NCI-H774 (cell line): ENCODE measurements around the gene FZR1.
"Not testable (repeated sequence)": the region's sequence is repeated elsewhere in the genome, so short reads cannot be mapped to it uniquely, and the experiment has no call there.

ENCODE experiments used
- DNase-seq: peaks from one replicate; lab custom pipeline; 2025; lab: John Stamatoyannopoulos, UW

The FZR1 gene

DNA sequence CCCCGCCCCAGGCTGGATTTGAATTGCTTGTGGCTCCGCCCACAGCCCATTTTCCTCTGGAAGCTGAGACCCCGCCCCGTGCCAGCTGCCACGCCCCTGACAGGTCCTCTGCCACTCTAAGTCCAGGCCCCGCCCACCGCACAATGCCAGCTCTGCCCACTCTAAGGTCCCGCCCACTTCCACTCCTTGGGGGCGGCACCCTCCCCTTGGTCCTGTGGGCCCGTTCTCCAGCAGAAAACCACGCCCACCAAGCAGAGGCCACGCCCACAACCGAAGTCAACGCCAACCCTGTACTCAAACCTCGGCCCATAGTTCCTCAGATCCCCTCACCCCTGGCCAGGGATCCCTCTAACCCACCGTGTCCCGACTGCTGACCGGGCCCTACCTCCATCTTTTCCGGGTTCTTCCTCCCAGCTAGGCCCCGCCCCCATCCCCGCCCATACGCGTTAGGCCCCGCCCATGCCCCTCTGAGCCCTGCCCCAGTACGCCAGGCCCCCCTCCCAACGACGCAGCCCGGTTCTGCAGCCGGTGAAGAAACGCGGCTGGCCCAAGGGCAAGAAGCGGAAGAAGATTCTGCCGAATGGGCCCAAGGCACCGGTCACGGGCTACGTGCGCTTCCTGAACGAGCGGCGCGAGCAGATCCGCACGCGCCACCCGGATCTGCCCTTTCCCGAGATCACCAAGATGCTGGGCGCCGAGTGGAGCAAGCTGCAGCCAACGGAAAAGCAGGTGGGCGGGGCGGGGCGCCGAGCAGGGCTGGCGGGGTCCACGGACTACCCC lies 67.9 kb downstream of the FZR1 start:
- DNase-seq: peak; percentile 91

DNA sequence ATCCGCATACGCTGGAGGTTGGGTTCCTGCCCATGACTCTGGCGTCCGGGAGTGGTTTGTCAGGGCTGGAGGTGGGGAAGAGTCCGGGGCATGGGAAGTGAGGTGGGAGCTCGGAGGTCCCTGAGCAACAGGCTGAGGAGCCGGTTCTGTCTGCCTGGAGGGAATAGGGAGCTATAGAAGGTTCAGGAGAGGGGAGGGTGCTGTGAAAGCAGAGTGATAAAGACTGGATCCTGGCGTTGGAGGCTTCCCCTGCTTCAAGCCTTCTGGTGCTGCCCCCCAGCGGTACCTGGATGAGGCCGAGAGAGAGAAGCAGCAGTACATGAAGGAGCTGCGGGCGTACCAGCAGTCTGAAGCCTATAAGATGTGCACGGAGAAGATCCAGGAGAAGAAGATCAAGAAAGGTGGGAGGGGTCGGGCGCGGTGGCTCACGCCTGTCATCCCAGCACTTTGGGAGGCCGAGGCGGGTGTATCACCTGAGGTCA lies 69.2 kb downstream of the FZR1 start:
- no peak for DNase-seq

DNA sequence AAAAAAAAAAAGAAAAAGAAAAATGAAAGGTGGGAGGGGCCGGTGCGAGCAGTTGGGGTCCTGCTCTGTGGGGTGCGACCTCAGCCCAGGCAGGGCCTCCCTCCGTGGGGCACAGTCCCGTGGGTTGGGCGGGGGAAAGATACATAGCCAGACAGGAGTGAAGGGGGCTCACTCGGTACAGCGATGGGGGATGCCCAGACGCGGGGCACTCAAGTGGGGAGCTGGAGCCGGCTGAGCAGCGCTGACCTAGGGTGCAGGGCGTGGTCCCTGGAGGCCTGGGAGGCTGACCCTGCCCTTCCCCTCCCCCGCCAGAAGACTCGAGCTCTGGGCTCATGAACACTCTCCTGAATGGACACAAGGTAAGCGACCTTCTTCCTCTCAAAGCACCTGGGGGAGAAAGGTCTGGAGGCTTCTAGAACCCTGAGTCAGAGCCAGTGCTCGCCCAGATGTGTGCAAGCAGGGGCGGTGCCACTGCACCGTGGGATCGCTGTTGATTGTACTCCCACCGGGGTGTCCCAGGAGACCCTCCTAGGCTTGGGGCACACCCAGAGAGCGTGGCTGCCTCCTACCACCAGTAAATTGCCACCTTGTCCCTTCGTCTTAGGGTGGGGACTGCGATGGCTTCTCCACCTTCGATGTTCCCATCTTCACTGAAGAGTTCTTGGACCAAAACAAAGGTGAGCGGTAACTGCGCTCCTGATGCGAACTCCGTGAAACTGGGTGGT lies 70.0 kb downstream of the FZR1 start:
- no peak for DNase-seq

DNA sequence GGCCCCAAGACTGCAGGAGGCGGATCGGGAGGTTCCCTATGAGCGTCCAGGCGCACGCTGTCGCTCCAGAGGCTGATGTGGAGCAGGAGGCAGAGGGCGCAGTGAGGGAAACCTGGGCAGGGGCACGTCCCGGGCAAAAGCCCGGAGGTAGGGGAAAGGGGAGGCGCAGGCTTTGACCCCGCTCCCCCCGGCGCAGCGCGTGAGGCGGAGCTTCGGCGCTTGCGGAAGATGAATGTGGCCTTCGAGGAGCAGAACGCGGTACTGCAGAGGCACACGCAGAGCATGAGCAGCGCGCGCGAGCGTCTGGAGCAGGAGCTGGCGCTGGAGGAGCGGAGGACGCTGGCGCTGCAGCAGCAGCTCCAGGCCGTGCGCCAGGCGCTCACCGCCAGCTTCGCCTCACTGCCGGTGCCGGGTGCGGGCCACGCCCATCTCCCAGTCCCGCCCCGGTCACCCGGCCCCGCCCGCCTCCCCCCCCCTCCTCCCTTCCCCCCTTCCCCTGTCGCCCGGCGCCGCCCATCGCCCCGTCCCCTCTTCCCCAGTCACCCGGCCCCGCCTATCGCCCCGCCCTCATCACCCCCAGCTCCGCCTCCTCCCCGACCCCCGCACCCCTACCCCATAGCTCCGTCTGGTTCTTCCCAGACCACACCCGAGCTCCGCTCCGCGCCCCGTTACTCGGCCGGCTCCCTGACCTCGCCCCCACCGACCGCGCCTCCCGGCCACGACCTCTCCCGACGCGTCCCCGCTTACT lies 70.8 kb downstream of the FZR1 start:
- no peak for DNase-seq

DNA sequence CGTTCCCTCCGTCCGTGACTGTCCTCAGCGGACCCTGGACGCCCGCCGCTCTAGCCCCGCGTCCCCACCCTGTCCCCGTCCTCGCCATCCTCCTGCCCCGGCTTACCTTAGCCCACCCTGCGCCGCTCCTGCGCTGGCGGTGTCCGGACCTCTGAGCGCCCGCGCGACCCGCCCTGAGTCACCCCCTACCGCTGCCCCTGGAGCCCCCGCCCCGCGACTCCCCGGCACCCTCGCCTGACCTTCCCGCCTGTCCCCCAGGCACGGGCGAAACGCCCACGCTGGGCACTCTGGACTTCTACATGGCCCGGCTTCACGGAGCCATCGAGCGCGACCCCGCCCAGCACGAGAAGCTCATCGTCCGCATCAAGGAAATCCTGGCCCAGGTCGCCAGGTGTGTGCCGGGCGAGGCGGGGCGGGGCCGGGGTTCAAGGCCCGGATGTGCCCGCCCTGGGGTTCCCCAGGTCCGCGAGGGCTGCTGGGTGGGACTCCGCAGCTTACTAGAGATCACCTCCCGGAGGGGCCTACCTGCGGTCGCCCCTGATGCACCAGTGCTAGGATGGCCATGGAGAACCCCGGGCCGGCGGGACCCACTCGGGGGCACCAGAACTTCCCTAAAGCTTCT lies 71.7 kb downstream of the FZR1 start:
- DNase-seq: no peak

DNA sequence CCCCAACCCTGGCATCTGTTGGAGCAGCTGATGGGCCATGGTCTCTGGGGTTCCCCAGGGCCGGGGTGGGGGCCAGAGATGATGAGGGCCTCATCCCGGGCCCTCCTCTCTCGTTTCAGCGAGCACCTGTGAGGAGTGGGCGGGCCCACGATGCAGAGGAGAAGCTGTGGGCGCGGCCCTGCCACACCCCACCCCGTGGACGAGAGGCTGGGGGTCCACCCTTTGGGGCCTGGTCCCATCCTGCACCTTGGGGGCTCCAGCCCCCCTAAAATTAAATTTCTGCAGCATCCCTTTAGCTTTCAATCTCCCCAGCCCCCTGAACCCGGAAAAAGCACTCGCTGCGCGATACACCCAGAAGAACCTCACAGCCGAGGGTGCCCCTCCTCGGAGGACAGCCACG lies 72.3 kb downstream of the FZR1 start:
- no peak for DNase-seq

DNA sequence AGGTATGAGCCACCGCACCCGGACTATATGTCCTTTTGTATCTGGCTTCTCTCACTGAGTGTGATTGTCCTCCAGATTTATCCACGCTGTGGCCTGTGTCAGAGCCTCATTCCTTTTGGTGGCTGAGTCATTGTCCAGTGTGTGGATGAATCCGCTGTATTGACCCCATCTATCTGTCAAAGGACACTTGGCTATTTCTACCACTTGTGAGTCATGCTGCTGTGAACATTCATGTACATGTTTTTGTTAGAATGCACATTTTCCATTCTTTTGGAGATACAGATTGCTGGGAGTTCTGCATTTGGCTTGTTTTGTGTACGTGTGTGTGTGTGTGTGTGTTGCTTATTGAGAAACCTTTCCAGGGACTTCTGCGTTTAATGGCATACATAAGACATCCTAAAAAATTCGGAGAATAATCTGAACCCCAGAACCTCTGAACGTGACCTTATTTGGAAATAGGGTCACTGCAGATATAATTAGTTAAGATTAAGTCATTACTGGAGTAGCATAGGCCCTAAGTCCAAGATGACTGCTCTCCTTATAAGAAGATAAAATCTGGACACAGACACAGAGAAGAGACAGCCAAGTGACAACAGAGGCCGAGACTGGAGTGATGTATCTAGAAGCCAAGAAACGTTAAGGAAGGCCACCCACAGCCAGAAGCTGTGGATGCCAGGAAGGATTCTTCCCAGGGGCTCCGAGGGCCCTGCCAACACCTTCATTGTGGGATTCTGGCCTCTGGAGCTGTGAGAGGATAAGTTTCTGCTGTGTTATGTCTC lies 74.2 kb downstream of the FZR1 start:
- no peak for DNase-seq

DNA sequence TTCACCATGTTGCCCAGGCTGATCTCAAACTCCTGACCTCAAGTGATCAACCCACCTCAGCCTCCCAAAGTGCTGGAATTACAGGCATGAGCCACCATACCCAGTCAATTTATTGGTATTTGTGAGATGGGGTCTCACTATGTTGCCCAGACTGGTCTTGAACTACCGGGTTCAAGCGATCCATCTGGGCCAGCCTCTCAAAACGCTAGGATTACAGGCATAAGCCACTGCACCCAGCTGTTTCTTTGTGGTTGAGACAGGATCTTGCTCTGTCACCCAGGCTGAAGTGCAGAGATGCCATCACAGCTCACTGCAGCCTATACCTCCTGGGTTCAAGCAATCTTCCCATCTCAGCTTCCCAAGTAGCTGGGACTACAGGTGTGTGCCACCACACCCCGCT lies 75.7 kb downstream of the FZR1 start:
- not testable (repeated sequence) for DNase-seq

DNA sequence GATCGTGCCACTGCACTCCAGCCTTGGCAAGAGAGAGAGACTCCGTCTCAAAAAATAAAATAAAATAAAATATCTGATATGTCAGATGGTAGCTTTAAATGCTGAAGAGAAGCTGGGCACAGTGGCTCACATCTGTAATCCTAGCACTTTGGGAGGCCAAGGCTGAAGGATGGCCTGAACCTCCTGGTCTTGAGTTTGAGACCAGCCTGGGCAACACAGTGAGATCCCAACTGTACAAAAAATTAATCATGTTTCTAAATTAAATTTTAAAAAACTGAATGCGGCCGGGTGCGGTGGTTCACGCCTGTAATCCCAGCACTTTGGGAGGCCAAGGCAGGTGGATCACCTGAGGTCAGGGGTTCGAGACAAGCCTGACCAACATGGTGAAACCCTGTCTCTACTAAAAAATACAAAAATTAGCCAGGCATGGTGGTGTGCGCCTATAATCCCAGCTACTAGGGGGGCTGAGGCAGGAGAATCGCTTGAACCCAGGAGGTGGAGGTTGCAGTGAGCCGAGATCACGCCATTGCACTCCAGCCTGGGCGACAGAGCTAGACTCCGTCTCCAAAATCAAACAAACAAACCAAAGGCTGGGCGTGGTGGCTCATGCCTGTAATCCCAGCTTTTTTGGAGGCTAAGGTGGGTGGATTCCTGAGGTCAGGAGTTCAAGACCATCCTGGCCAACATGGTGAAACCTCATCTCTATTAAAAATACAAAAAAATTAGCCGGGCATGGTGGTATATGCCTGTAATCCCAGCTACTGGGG lies 78.1 kb downstream of the FZR1 start:
- DNase-seq: not testable (repeated sequence)

DNA sequence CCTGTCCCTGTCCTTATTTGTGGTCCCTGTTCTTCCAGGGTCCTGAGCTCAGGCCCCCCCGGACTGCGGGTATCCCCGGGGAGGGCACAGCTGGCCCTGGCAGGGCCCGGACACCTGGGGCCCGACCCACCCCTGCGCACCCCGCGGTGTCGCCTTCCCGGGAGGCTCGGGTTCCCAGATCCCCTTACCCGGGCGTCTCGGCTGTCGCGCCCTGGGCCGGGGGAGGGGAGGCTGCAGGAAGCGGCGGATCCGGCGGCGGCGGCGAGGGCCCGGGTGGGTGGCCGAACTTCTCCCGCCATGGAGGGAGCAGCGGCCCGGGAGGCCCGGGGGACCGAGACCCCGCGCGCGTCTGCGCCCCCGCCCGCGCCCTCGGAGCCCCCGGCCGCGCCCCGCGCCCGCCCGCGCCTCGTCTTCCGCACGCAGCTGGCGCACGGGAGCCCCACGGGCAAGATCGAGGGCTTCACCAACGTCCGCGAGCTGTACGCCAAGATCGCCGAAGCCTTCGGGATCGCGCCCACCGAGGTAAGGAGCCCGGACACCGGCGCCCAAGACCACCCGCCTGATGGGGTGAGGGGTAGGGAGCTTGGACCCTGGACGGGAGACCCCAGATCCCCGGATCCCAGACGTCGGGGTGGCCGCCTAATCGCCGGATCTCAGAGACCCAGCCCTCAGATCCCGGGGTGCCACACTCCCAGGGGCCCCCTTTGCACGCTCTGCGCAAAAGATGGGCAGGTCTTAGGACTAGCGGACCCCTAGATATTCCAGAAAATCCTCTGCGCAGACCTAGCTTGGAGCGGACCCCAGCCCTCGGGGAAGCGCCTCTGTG lies 79.4 kb downstream of the FZR1 start, which contains the start of gene GIPC3:
Gene GIPC3, plus strand, starts transcription at position 178 of the 826 bp plus-strand sequence. Its CDS starts 120 bp downstream, at position 298.
- DNase-seq: no peak

DNA sequence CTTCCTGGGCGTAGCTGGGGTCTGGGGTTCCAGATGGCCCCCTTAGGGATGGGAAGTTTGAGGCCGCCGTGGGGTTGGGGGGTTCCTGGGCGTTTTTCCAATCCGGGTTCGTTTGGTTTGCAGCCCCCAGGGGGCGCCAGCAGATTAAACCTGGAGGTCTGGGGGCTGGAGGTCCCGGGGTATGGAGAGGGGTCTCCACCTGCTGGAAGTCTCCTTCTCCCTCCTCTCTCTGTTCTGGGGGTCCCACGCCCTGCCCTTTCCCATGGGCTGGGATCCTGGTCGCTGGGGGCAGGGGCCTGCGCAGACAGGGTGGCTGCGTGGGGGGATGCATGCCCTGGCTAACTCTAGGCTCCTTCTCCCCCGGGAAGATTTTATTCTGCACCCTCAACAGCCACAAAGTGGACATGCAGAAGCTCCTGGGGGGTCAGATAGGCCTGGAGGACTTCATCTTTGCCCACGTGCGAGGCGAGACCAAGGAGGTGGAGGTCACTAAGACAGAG lies 80.1 kb downstream of the FZR1 start:
- DNase-seq: no peak

DNA sequence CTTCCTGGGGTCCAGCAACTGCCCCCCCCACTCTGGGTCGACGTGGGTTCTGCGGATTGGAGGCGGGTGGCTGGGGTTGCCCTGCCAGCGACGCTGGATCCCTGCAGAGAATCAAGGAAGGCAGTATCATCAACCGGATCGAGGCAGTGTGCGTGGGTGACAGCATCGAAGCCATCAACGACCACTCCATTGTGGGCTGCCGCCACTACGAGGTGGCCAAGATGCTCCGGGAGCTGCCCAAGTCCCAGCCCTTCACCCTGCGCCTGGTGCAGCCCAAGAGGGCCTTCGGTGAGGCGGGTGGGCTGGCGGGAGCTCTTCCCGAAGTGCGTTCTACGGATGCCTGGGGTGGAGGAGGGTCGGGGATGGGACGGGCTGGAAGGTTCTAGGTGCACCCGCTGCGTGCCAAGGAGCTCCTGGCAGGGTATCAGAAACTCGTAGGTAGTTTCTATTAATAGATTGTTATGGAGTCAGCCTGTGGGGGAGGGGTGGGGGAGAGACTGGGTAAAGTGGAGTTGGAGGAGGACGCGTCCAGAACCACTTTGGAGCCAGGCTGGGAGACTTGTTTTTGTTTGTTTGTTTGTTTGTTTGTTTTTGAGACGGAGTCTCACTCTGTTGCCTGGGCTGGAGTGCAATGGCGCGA lies 80.7 kb downstream of the FZR1 start:
- no peak for DNase-seq
